Testis (tissue), 3 donors: Measurements from ENCODE around the gene SH2D5. TPM values are rescaled to one million over a fixed set of nuclear protein-coding genes. Genes with fewer than 3 reads are reported as not detected.

Source experiments
- DNase-seq: peaks from one replicate; pipeline ENCODE4 v3.0.0-alpha.2; 2019
- H3K27ac ChIP-seq, 2 donors: fragments of 200-600 bp; sonication (generic); one replicate each; pipeline ENCODE4 v1.5.1; 2019
- H3K27me3 ChIP-seq: fragments of 200-600 bp; sonication (generic); one replicate; pipeline ENCODE4 v1.5.1; 2019
- H3K36me3 ChIP-seq: fragments of 200-600 bp; sonication (generic); one replicate; pipeline ENCODE4 v1.5.1; 2017; ENCODE audit warnings: low read depth; ENCODE audit errors: missing control alignments
- H3K4me1 ChIP-seq: fragments of 200-600 bp; sonication (generic); one replicate; pipeline ENCODE4 v1.5.1; 2019
- H3K4me3 ChIP-seq, 2 donors: fragments of 200-600 bp; sonication (generic); one replicate each; pipeline ENCODE4 v1.5.1; 2017 to 2019
- H3K9me3 ChIP-seq: fragments of 200-600 bp; sonication (generic); one replicate; pipeline ENCODE4 v1.5.1; 2017
- CTCF ChIP-seq, 3 experiments: fragments of 450-650 bp in 2 of 3; fragments of 200-600 bp in 1 of 3; sonication (generic) in 1 of 3; IDR thresholded peaks; one replicate each; pipeline ENCODE4 v1.5.1; 2016 to 2019; ENCODE audit warnings: antibody characterized with exemption in 3 of 3, mild to moderate bottlenecking in 2 of 3, moderate library complexity in 1 of 3
- POLR2A ChIP-seq: fragments of 450-650 bp; IDR thresholded peaks from one replicate; pipeline ENCODE4 v1.6.1; 2017; ENCODE audit warnings: antibody characterized with exemption, mild to moderate bottlenecking, moderate library complexity
- WGBS, 2 donors: methylation state at CpG; one replicate each; pipeline ENCODE4 v1.1.5; 2018; 5-methylcytosine and 5-hydroxymethylcytosine counted together
- intact Hi-C: fragments of 100-400 bp; cut with DNase I; formaldehyde crosslinking; loops from one replicate; pipeline ENCODE4 v1.15.1; 2023; ENCODE audit warnings: low total_unique reads
- polyA plus RNA-seq: library from polyadenylated mRNA; stranded (reverse); fragments of 350-450 nt; fragmentation: Illumina TruSeq; extraction: RNeasy Lipid Tissue Mini Kit (QIAGEN cat#74804); gene quantifications from one replicate; pipeline ENCODE4 v1.2.3, GENCODE V29; 2014; ENCODE audit warnings: low read depth, low replicate concordance; ENCODE audit not compliant: insufficient read depth
- total RNA-seq, 2 donors: library from RNA; depleted of rRNA; stranded (reverse); fragments of >200 nt; gene quantifications; one replicate each; pipeline ENCODE4 v1.2.3, GENCODE V29; 2016

SH2D5 gene
- total and polyA plus RNA-seq, 3 donors from 2014 or later, result 4.2 to 5.8 (median 5.1) TPM

- 28 to 51% methylated on average over 9 to 20 of the region's 21 CpGs for WGBS, 2 donors
- H3K4me3 ChIP-seq, result peak overlapping the region in 1 of 2 donors; percentile 7
- no peaks in the 10 kb centered on the region for H3K9me3 ChIP-seq
- TF ChIP-seq POLR2A (no peak), CTCF (IDR thresholded peaks at IDR 0.05) (no peak)
- intact Hi-C loops, result no loop called here
- DNase-seq, result peak; percentile 84
- no peaks in the 10 kb centered on the region for H3K27me3 ChIP-seq
- H3K4me1 ChIP-seq, result peaks cover 22% of the 10 kb centered on the region
- H3K27ac ChIP-seq, result peak overlapping the region; percentile 82 to 85
- H3K36me3 ChIP-seq, result no peaks in the 10 kb centered on the region
These were observed 47.3 kb downstream of the SH2D5 start for GRCh38 chr1:20685099-20685662.

GRCh38 chr1:20684651-20685050, 47.9 kb downstream of the SH2D5 start:
- WGBS, 2 donors, result 83 to 92% methylated on average over 4 to 12 of the region's 14 CpGs
- intact Hi-C loops, result no loop called here
- Histone ChIP-seq H3K36me3 (no peaks in the 10 kb centered on the region), H3K27ac (peak overlapping the region; percentile 82 to 85), H3K4me1 (peaks cover 22% of the 10 kb centered on the region), H3K4me3 (peak overlapping the region in 1 of 2 donors; percentile 7), H3K9me3 (no peaks in the 10 kb centered on the region), H3K27me3 (no peaks in the 10 kb centered on the region)
- DNase-seq, result no peak
- TF ChIP-seq CTCF (IDR thresholded peaks at IDR 0.05) (no peak), POLR2A (no peak)

- H3K36me3 ChIP-seq, result no peaks in the 10 kb centered on the region
- H3K4me1 ChIP-seq, result peaks cover 22% of the 10 kb centered on the region
- TF ChIP-seq CTCF (IDR thresholded peaks at IDR 0.05), result no peak
- TF ChIP-seq POLR2A, result no peak
- 70 to 88% methylated on average over 7 to 13 of the region's 13 CpGs for WGBS, 2 donors
- H3K27me3 ChIP-seq, result no peaks in the 10 kb centered on the region
- no peak for DNase-seq
- intact Hi-C loops, result no loop called here
- H3K4me3 ChIP-seq, result peak overlapping the region in 1 of 2 donors; percentile 7
- H3K27ac ChIP-seq, result peak overlapping the region; percentile 82 to 85
- no peaks in the 10 kb centered on the region for H3K9me3 ChIP-seq
These were observed 48.4 kb downstream of the SH2D5 start for GRCh38 chr1:20684050-20684620.

GRCh38 chr1:20683614-20684013, 48.9 kb downstream of the SH2D5 start:
- Histone ChIP-seq H3K9me3 (no peaks in the 10 kb centered on the region), H3K36me3 (no peaks in the 10 kb centered on the region), H3K4me3 (no peak overlapping the region), H3K27me3 (no peaks in the 10 kb centered on the region), H3K4me1 (peaks cover 22% of the 10 kb centered on the region), H3K27ac (peak overlapping the region in 1 of 2 donors; percentile 85)
- intact Hi-C loops, result no loop called here
- DNase-seq, result no peak
- 85 to 90% methylated on average over 10 of the region's 10 CpGs for WGBS, 2 donors
- TF ChIP-seq CTCF (IDR thresholded peaks at IDR 0.05) (no peak), POLR2A (no peak)
